Measurements from ENCODE around the gene EGFR.

- TF ChIP-seq POLR2AphosphoS5 (IDR thresholded peaks at IDR 0.05; ENCODE audit: low read depth, low read length) (no peak), REST (IDR thresholded peaks at IDR 0.05; ENCODE audit: insufficient read depth in 1 of 2, low read depth in 2 of 2, low read length in 2 of 2) (no peak), TAF1 (IDR thresholded peaks at IDR 0.05; ENCODE audit: borderline replicate concordance, insufficient read depth, low read length) (no peak)
Observed at GRCh38 chr7:55108401-55108800, 89.6 kb downstream of the EGFR start.

All from PFSK-1 (cell line).